RCC 7860 (cell line): ENCODE results near the gene CLPTM1.
"Not testable (repeated sequence)": the region's sequence is repeated elsewhere in the genome, so short reads cannot be mapped to it uniquely, and the experiment has no call there.

ENCODE experiments used
- DNase-seq: peaks from one replicate; pipeline ENCODE4 v3.0.0-alpha.2; 2015; ENCODE audit warnings: low spot score
- FAIRE-seq: peaks from 2 replicates; lab custom pipeline; 2012; peaks lifted over from hg19 to GRCh38; lab: Jason Lieb, UNC

CLPTM1 gene

DNA sequence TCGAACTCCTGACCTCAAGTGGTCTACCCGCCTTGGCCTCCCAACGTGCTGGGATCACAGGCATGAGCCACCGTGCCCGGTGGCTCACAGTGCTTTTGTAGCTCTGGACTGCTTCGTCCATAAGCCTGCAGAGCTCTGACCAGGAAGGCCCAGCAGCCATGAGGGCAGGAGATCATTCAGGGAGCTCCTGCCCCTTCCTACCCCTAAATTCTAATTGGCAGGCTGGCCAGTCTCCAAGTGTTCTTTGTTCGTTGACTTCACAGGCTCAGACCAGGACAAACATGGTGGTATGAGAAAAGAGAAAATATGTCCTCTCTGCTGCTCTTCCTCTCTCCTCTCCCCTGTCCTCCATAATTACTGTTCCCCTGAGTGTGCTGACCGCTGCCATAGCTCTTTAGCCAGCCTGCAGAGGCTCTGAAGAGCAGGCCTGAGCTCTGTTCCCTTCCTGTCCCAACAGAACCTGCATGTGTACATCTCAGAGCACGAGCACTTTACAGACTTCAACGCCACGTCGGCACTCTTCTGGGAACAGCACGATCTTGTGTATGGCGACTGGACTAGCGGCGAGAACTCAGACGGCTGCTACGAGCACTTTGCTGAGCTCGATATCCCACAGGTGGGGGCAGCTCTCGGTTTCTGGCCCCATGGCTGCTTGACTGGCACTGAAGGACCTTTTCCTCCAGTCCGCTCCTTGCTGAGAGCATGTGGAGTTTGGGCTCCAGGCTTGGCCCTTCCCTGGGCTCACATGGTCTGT lies 19.0 kb downstream of the CLPTM1 start:
- no peak for FAIRE-seq
- no peak for DNase-seq

DNA sequence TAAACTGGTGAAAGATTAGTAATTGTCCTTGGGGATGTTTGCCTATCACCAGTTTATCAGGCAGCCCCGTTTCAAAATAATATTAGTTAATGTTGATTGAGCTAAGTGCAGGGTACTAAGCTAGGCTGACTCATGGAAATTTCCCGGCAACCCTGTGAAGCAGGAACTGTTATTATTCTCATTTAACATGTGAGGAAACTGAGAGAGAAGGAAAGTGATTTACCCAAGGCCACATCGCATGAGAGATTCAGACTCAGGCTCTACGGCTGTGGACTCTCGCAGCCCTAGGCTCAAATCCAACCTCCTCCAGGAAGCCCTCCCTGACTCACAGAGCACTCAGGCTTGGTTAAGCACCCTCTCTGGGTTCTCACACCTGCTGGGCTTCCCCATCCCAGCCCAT lies 19.7 kb downstream of the CLPTM1 start:
- DNase-seq (no peak), FAIRE-seq (no peak)

DNA sequence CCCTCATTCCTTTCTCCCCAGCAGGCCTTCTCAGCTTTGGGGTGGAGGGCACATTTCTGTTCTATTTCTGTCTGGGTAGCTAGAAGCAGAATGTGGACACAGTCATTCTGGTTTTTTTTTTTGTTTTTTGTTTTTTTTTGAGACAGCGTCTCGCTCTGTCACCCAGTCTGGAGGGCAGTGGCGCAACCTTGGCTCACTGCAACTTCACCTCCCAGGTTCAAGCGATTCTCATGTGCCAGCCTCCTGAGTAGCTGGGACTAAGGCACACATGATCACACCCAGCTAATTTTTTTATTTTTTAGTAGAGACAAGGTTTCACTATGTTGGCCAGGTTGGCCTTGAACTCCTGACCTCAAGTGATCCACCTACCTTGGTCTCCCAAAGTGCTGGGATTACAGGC lies 20.3 kb downstream of the CLPTM1 start:
- FAIRE-seq (no peak), DNase-seq (no peak)

DNA sequence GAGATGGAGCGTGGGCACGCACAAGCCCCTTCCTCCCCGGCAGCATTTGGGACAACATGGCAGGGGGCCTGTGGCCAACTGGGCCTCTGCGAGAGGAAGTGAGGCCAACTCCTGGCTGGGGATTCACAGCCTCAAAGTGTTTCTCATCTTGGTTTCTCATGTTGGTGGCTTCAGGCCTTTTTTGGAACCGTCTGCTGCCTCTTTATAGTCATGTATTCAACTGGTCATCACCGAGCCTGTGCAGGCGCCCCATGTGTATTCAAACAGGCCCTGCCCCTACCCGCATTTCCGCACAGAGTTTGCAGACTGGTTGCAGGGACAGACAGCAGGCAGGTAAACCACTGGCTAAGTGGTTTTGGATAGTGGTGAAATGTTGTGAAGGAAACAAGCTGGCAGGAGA lies 28.8 kb downstream of the CLPTM1 start:
- FAIRE-seq (no peak), DNase-seq (no peak)

DNA sequence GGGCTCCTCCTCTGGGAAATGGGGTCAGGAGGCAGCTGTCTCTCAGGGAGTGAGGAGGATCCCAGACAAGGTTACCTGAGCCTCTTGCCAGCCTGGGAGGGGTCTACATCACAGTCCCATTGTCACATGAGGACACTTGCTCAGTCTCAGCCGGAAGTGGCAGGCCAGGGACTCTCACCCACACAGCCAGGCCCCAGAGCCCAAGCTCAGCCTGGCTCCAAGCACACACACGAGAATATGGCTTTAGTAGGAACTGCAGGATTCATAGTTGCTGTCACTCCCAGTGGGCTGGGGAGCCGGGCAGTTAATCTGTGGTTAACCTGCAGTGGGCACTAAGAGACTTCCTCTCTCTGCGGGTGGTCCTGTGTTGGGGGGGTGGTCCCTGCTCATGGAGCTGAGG lies 30.3 kb downstream of the CLPTM1 start:
- no peak for FAIRE-seq
- DNase-seq = no peak

DNA sequence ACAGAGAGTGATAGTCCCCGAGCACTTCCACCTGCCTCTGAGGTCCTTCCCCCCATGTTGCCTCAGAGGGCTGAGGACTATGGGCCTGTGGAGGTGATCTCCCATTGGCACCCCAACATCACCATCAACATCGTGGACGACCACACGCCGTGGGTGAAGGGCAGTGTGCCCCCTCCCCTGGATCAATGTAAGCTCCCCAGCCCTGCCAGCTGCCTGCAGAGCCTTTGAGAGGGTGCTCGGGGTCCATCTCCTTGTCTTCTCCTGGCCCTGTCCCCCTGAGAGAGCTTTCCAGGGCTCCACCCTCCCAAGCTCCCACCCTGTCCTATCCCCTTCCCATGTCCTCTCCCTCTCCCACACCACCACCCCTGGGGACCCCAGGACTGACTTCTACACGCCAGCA lies 31.2 kb downstream of the CLPTM1 start:
- no peak for FAIRE-seq
- no peak for DNase-seq

DNA sequence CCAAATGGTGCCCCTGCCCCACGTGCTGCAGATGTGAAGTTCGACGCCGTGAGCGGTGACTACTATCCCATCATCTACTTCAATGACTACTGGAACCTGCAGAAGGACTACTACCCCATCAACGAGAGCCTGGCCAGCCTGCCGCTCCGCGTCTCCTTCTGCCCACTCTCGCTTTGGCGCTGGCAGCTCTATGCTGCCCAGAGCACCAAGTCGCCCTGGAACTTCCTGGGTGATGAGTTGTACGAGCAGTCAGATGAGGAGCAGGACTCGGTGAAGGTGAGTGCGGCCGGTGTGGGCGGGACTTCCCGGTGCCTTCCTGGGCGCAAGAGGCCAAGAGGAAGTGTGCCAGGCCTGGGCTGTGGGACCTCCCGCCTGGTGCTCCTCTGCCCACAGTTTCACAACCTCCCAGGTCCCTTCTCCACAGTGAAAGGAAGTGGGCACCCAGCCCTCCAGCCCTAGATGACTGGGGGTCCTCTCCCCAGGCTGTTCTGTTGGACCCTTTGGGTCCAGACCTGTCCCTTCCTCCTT lies 32.0 kb downstream of the CLPTM1 start:
- FAIRE-seq = no peak
- no peak for DNase-seq

DNA sequence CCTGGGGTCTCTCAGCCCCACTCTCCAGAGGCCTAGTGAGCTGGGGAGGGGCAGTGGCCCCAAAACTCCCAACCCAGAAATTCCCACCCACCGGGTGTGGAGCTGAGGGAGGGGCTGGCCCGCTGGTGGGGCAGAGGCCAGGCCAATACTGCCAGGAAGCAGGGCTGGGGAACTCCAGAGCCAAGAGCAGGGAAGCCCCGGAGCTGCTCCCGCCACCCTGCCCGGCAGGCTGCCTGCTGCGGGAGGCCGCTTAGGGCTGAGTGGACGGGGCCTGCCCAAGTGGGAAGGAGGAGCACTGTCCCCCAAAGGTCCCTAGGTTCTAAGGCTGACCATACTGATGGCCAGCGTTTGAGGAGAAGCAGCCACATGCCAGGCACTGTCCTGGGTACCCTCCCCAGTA lies 33.1 kb downstream of the CLPTM1 start:
- FAIRE-seq (no peak), DNase-seq (no peak)

DNA sequence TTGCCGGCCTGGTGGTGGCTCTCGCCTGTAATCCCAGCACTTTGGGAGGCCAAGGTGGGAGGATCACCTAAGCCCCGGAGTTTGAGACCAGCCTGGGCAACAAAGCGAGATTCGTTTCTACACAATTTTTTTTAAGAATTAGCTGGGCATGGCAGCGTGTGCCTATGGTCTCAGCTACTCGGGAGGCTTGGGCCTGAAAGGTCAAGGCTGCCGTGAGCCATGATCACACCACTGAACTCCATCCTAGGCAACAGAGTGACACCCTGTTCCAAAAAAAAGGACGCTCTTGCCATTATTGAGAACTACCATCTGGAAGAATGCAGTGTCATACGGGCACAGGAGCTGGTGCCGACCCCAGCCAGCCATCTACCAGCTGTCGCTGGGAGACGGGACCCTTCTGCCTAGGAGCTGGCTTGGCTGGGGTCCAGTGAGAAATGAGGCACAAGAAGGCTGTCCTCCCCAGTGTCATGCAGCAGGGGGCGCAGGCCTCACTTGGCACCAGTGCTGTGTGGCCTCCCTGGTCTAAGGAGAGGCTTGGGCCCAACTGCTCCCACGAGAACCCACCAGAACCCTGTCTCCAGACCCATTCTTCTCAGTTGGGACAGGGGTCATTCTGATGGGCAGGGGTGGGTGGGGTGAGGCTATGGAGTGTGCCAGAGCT lies 33.8 kb downstream of the CLPTM1 start:
- FAIRE-seq (no peak), DNase-seq (peak; percentile 11)

DNA sequence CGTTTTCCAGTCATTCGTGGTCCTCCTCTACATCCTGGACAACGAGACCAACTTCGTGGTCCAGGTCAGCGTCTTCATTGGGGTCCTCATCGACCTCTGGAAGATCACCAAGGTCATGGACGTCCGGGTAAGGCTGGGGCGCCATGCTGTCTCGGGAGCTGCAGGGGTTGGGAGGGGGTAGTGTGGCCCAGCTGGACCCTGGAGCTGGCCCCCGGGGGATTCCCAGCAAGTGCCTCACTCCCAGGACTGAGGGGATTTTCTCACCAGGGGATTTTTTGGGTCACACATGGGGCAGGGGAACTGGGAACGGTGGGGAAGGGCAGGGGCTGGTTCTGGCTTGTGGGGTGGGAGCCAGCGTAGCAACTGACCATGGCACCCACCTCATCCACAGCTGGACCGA lies 35.3 kb downstream of the CLPTM1 start:
- FAIRE-seq = no peak
- DNase-seq = no peak

DNA sequence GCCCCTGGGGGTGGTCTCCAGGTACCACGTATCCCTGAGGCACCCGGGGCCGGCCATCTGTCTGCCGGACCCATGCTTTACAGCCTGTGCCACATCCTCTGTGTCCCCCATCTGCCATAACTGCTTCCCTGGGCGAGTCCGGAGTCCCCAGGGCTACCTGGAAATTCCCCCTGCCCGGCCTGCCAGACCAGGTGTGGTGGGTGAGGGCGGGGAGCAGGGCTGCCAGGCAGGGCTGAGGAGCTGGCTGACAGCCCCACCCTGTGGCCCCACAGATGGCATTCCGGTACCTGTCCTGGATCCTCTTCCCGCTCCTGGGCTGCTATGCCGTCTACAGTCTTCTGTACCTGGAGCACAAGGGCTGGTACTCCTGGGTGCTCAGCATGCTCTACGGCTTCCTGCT lies 35.8 kb downstream of the CLPTM1 start:
- no peak for FAIRE-seq
- DNase-seq = no peak

DNA sequence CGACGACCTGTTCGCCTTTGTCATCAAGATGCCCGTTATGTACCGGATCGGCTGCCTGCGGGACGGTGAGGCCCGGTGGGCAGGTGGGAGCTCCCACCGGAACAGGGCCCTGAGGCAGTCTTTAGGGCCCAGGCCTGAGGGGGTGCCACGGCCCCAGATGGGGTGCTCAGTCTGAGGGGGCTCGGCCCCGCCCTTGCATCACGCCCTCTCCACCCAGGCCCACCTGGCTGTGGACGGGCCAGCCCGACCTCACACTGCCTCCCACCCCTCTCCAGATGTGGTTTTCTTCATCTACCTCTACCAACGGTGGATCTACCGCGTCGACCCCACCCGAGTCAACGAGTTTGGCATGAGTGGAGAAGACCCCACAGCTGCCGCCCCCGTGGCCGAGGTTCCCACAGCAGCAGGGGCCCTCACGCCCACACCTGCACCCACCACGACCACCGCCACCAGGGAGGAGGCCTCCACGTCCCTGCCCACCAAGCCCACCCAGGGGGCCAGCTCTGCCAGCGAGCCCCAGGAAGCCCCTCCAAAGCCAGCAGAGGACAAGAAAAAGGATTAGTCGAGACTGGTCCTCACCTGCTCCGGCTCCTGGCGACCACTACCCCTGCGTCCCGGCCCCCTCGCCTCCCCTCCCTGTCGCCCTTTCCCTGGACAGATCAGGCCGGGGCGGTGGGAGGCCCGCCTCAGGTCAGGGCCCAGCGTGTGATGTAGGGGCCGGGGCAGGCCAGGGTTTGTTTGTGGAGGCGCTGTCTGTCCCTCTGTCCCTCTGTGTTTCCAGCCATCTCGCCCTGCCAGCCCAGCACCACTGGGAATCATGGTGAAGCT lies 37.4 kb downstream of the CLPTM1 start:
- DNase-seq = no peak
- no peak for FAIRE-seq

DNA sequence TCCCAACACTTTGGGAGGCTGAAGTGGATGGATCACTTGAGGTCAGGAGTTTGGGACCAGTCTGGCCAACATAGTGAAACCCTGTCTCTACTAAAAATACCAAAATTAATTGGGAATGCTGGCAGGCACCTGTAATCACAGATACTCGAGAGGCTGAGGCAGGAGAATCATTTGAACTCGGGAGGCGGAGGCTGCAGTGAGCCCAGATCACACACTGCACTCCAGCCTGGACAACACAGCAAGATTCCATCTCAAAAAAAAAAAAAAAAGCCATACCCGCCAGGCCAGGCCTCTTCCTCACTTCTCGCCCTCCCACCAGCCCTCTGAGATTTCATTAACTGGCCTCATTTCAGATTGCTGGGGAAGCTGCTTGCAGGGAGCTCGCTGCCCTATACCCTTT lies 38.3 kb downstream of the CLPTM1 start:
- DNase-seq (no peak), FAIRE-seq (no peak)

DNA sequence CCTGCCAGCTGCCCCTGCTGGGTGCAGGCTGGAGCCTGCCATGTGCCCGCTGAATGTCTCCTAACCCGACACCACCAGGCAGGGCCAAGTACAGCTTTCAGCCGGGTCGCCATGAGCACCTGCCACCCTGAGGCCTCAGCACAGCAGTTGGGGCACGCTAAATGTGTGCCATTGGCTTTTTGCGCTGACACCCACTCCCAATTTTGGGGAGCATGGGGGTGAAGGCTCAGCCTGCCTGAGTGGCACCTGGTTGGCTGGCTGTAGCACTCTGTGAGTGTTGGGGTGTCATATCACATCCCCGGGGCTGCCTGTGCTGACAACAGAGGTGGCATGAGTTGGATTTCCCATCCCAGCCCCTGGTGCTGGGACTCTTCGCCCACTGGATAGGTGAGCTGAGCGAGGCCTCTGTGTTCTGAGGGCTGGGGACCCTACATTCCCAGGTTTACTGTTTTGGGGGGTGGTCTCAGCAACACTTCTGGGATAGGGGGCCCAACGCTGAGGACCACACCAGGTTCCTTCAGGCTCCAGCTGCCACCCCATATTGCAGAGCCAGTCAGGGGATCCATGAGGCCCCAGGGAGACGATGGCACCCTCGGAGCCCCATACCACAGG lies 38.9 kb downstream of the CLPTM1 start:
- FAIRE-seq = no peak
- DNase-seq = no peak

DNA sequence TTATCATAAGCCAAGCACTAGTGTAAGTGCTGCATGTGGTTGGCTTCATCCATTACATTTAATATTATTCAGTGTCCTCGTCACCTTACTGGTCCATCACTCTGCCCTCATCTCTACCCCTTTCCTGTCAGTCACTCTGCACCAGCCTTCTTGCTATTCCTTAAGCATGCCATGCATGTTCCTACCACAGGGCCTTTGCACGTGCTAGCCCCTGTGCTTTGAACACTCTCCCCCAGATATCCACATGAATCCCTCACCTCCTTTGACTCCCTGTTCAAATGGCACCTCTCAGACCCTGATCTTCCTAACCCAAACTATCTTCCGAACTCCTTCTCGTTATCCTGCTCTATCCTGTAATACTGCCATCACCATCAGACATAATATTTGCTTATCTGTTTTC lies 42.8 kb downstream of the CLPTM1 start:
- FAIRE-seq (no peak), DNase-seq (no peak)

DNA sequence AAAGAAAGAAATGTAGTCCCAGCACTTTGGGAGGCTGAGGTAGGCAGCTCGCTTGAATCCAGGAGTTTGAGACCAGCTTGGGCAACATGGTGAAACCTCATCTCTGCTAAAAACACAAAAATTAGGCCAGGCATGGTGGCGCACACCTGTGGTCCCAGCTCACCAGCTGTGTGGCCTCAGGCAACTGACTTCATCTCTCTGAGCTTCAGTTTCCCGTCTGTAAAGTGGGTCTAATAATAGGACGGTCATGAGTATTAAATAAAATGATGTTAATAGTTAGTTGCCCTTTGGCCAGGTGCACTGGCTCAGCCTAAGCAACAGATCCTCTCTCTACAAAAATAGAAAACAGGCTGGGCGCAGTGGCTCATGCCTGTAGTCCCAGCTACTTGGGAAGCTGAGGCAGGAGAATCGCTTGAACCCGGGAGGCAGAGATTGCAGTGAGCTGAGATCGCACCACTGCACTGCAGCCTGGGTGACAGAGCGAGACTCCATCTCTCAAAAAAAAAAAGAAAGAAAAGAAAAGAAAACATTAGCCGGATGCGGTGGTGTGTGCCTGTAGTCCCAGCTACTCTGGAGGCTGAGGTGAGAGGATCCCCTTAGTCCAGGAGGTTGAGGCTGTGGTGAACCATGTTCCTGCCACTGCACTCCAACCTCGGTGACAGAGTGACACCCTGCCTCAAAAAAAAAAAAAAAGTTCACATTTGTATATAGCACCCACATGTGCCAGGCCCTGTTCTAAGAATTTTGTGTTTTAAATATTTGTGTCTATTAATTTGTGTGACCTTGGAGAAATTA lies 44.1 kb downstream of the CLPTM1 start:
- DNase-seq, FAIRE-seq: not testable (repeated sequence)

DNA sequence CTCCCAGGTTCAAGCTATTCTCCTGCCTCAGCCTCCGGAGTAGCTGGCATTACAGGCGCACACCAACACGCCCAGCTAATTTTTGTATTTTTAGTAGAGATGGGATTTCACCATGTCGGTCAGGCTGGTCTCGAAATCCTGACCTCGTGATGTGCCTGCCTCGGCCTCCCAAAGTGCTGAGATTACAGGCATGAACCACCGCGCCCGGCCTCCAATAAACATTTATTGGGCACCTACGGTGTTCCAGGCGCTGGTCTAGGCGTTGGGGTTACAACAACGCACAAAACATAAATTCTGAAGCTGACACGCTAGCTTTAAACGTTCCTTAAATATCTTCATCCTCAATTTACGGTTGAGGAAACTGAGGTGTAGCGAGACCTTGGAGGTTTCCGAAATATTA lies 45.5 kb downstream of the CLPTM1 start:
- FAIRE-seq, DNase-seq: not testable (repeated sequence)

DNA sequence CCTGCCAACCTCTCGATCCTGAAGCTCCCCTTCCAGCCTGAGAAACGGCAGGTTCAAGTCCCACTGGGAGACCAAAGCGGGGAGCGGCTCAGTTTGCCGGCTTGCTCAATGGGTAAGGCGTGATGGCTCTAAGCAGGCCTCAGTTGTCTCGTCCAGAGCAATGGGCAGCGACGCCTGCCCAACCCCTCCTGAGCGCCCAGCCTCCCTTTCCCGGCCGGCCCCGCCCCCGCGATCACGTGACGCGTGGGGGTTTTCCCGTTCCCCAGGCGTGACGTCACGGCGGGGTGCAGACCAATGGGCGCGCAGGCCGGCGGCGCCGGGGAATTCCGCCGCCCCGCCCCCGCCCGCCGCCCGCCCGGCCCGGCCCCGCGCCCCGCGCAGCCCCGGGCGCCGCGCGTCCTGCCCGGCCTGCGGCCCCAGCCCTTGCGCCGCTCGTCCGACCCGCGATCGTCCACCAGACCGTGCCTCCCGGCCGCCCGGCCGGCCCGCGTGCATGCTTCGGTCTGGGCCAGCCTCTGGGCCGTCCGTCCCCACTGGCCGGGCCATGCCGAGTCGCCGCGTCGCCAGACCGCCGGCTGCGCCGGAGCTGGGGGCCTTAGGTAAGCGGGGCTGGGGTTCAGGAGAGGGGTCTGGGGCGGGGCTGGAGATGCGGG lies 46.0 kb downstream of the CLPTM1 start, which contains the start of gene RELB:
RELB (plus strand) TSS at position 378 of the 653 bp plus-strand sequence; CDS start at position 494, 116 bp downstream.
- no peak for FAIRE-seq
- DNase-seq = peak; percentile 65

DNA sequence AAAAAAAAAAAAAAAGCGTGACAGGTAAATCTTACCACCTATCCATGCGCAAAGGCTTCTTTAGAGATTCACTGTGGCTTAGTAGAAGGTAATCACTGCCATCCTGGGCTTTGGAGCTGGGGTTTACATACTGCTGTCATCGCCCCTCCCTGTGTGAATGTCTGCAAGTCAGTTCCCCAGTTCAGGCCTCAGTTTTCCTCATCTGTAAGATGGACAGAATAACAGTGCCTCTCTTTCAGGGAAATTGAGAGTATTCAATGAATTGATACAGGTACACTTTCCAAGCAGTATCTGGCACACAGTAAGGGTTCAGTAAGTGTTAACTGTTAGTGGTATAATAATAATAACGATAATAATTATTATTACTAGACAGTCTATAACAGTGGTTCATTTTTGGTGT lies 48.3 kb downstream of the CLPTM1 start:
- FAIRE-seq (no peak), DNase-seq (no peak)

DNA sequence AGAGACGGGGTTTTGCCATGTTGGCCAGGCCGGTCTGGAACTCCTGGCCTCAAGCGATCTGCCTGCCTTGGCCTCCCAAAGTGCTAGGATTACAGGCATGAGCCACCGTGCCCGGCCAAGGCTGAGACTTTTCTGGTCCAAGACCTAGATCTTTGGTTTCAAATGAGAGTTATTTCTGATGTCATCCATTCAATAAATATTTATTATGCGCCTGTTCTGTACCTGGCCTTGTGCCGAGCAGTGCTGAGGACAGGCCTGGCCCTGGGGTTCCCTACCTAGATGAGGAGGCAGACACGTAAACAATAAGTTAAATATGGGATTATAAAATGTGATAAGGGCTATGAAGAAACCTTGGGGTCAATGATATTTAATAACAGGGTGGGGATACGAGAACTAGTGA lies 50.6 kb downstream of the CLPTM1 start:
- FAIRE-seq (no peak), DNase-seq (no peak)
